Astrocyte of the spinal cord (primary cell): ENCODE results near the gene CCNQ.

Source experiments
- DNase-seq: peaks from one replicate; pipeline ENCODE4 v3.0.0; 2011; ENCODE audit warnings: low read depth, low spot score
- H3K4me3 ChIP-seq: 2 replicates; pipeline ENCODE4 v1.5.1; 2011; ENCODE audit warnings: low read depth, mild to moderate bottlenecking, low read length, moderate library complexity
- CTCF ChIP-seq: IDR thresholded peaks from 2 replicates; pipeline ENCODE4 v1.5.1; 2012; ENCODE audit warnings: low read depth, mild to moderate bottlenecking, low read length, inconsistent platforms
- in situ Hi-C: cut with HindIII; loops from 2 replicates; pipeline ENCODE4 v1.10.0; 2017; ENCODE audit warnings: low sequenced_read_pairs

The CCNQ gene

GRCh38 chrX:153637121-153638040 is 38.4 kb upstream of the CCNQ start:
- no peak overlapping the region for H3K4me3 ChIP-seq
- no peak for TF ChIP-seq CTCF
- no peak for DNase-seq
- in situ Hi-C loops = no loop called here

- H3K4me3 ChIP-seq = no peak overlapping the region
- no peak for DNase-seq
- TF ChIP-seq CTCF = no peak
- in situ Hi-C loops = no loop called here
These were observed 37.8 kb upstream of the CCNQ start for GRCh38 chrX:153636716-153637115.

- DNase-seq = no peak
These were observed 37.1 kb upstream of the CCNQ start for GRCh38 chrX:153635788-153636668.

GRCh38 chrX:153635388-153635787 is 36.4 kb upstream of the CCNQ start:
- in situ Hi-C loops = no loop called here
- no peak for DNase-seq
- no peak overlapping the region for H3K4me3 ChIP-seq
- TF ChIP-seq CTCF = no peak

More at GRCh38 chrX:153635788-153636668, 37.1 kb upstream of the CCNQ start:
- no peak overlapping the region for H3K4me3 ChIP-seq
- in situ Hi-C loops = no loop called here
- peak; percentile 43 for TF ChIP-seq CTCF

GRCh38 chrX:153634832-153635231 is 35.9 kb upstream of the CCNQ start:
- TF ChIP-seq CTCF = no peak
- no peak for DNase-seq
- in situ Hi-C loops = no loop called here
- no peak overlapping the region for H3K4me3 ChIP-seq

- in situ Hi-C loops = no loop called here
- DNase-seq = no peak
These were observed 35.3 kb upstream of the CCNQ start for GRCh38 chrX:153634236-153634635.

More at GRCh38 chrX:153634236-153634635, 35.3 kb upstream of the CCNQ start:
- H3K4me3 ChIP-seq = no peak overlapping the region
- no peak for TF ChIP-seq CTCF
